Measurements from ENCODE around the gene GPR132. TPM values are rescaled to one million over a fixed set of nuclear protein-coding genes. Genes with fewer than 3 reads are reported as not detected.

GPR132 gene
- total and polyA plus RNA-seq, 2 donors (not counting 1 experiment from before 2014, with no cell fraction given) = 38.6 to 54.5 TPM

DNA sequence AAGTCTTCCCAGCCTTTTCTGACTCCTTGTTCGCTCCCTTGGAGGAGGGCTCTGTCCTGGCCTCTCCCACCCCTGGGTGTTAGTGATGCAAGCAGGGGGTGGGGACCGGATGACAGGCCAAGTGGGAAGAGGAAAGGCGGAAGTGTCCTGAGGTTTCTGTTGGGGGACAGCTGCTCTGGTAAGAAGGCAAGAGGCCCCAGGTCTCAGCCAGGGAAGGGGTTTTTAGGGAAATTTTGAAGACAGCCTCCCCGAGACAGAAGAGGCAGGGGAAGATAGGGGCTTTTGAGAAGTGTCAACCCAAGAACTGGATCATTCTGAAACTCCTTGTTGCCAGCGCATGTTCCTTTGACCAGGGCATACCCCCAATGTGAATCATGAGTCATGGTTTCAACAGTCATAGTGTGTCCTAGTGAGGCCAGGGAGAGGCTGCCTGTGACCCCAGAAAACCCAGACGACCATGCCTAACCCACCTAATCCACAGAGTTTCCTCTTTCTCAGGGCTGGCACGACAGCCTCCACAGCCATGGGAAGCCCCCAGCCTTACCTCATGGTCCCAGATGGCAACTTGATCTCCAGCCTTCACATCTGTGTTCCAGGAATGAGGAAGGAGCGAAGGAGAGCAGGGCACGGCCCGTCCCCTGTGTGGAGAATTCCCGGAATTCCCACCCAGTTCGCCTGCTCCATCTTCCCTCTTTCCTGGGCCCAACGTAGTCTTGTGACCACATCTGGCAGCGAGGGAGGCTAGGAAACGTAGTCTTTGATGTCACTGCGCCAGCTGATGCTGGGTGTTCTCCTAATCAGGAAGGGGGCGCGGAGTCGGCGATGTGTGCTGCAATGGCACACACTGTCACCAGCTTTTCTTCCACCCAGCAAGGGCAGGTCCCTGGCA, 4.9 kb upstream of the GPR132 start:
- Histone ChIP-seq H4K20me1 (ENCODE audit: control insufficient read depth, insufficient read depth, low read length, poor library complexity, severe bottlenecking) (no peaks in the 10 kb centered on the region), H2AFZ (ENCODE audit: insufficient read depth, low read depth, low read length, poor library complexity, severe bottlenecking) (peak overlapping the region; percentile 20), H3K36me3 (replicated peaks in 1 of 2; ENCODE audit: control extremely low read depth in 1 of 2, control insufficient read depth in 1 of 2, extremely low read depth in 1 of 2, insufficient read depth in 2 of 2, low read length in 1 of 2) (no peaks in the 10 kb centered on the region), H3K4me3 (ENCODE audit: control extremely low read depth in 1 of 5, extremely low read depth in 1 of 5, insufficient read depth in 1 of 5, low read depth in 2 of 5, low read length in 4 of 5) (peak overlapping the region in 3 of 5 experiments; percentile 7 to 40 (median 30)), H3K4me2 (replicated peaks; ENCODE audit: low read depth, low read length, poor library complexity, severe bottlenecking) (peak overlapping the region; percentile 58), H3K9me3 (ENCODE audit: control extremely low read depth in 1 of 3, control insufficient read depth in 2 of 3, insufficient read depth in 1 of 3, low read length in 2 of 3) (no peaks in the 10 kb centered on the region), H3K27ac (ENCODE audit: low read length in 2 of 2) (peak overlapping the region; percentile 63 to 98), H3K4me1 (ENCODE audit: control insufficient read depth in 2 of 2, insufficient read depth in 2 of 2, low read length in 2 of 2) (peaks cover 58 to 72% of the 10 kb centered on the region in 2 donors), H3K9ac (ENCODE audit: low read length) (peak overlapping the region; percentile 31), H3K27me3 (replicated peaks in 1 of 4; ENCODE audit: control extremely low read depth in 1 of 4, control insufficient read depth in 3 of 4, insufficient read depth in 4 of 4, low read length in 3 of 4) (no peaks in the 10 kb centered on the region), H3K79me2 (ENCODE audit: control insufficient read depth, insufficient read depth, low read length) (peaks cover 96% of the 10 kb centered on the region)
- DNase-seq (peak; percentile 67), ATAC-seq (ENCODE audit: low read depth) (peak; percentile 0)
- H3K4me1 Mint-ChIP-seq = peaks cover 59% of the 10 kb centered on the region
- H3K27ac Mint-ChIP-seq = peak overlapping the region; percentile 88
- no peaks in the 10 kb centered on the region for H3K27me3 Mint-ChIP-seq
- no peaks in the 10 kb centered on the region for H3K9me3 Mint-ChIP-seq (ENCODE audit: insufficient read depth)
- ChIA-PET CTCF (interaction anchor here (0.9 to 6.9 kb wide), 7 partner anchors 10 to 95 kb away, joined by 4 to 97 read pairs (median 5); no protein-coding TSS in a partner anchor), POLR2A (interaction anchor here (1.0 to 2.3 kb wide), 3 partner anchors 9 to 18 kb away, joined by 3 to 9 read pairs (median 4); no protein-coding TSS in a partner anchor)
- TF ChIP-seq EZH2 (IDR thresholded peaks at IDR 0.05; ENCODE audit: borderline replicate concordance, insufficient read depth, low read depth, low read length, poor library complexity, severe bottlenecking) = no peak
- TF ChIP-seq, protein P1, sequence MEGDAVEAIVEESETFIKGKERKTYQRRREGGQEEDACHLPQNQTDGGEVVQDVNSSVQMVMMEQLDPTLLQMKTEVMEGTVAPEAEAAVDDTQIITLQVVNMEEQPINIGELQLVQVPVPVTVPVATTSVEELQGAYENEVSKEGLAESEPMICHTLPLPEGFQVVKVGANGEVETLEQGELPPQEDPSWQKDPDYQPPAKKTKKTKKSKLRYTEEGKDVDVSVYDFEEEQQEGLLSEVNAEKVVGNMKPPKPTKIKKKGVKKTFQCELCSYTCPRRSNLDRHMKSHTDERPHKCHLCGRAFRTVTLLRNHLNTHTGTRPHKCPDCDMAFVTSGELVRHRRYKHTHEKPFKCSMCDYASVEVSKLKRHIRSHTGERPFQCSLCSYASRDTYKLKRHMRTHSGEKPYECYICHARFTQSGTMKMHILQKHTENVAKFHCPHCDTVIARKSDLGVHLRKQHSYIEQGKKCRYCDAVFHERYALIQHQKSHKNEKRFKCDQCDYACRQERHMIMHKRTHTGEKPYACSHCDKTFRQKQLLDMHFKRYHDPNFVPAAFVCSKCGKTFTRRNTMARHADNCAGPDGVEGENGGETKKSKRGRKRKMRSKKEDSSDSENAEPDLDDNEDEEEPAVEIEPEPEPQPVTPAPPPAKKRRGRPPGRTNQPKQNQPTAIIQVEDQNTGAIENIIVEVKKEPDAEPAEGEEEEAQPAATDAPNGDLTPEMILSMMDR (IDR thresholded peaks at IDR 0.05) = no peak
- H3K4me3 Mint-ChIP-seq = peak overlapping the region; percentile 66
- intact Hi-C loops (cut with micrococcal nuclease) = loop anchor here (5.0 to 10.0 kb wide), 2 partner anchors 318 to 415 kb away; partner anchors contain the start of genes CRIP1 and SIVA1
- WGBS (ENCODE audit: insufficient coverage) = 49% methylated on average over 19 of the region's 20 CpGs

DNA sequence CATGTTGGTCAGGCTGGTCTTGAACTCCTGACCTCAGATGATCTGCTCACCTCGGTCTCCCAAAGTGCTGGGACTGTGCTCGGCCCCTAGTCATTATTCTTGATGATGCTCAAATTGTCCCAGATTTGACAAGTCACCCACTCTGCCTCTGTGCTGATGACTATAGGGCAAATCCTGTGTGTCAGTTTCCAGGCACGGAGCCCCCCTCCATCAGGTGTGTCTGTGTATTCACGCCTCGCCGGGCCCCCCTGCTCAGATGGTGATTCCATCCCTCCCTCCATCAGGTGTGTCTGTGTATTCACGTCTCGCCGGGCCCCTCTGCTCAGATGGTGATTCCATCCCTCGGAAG, 4.3 kb upstream of the GPR132 start:
- H3K9ac ChIP-seq (ENCODE audit: low read length) = peak overlapping the region; percentile 31
- peak overlapping the region; percentile 13 for H2AFZ ChIP-seq (ENCODE audit: insufficient read depth, low read depth, low read length, poor library complexity, severe bottlenecking)
- DNase-seq (no peak), ATAC-seq (ENCODE audit: low read depth) (no peak)
- POLR2A ChIA-PET = no interaction called here
- H3K27me3 ChIP-seq (replicated peaks in 1 of 4; ENCODE audit: control extremely low read depth in 1 of 4, control insufficient read depth in 3 of 4, insufficient read depth in 4 of 4, low read length in 3 of 4) = no peaks in the 10 kb centered on the region
- no peaks in the 10 kb centered on the region for H3K27me3 Mint-ChIP-seq
- H3K4me1 ChIP-seq (ENCODE audit: control insufficient read depth in 2 of 2, insufficient read depth in 2 of 2, low read length in 2 of 2) = peaks cover 56 to 73% of the 10 kb centered on the region in 2 donors
- H3K4me2 ChIP-seq (replicated peaks; ENCODE audit: low read depth, low read length, poor library complexity, severe bottlenecking) = peak overlapping the region; percentile 58
- intact Hi-C loops (cut with micrococcal nuclease) = loop anchor here (5.0 to 10.0 kb wide), 2 partner anchors 317 to 415 kb away; partner anchors contain the start of genes CRIP1 and SIVA1
- peak overlapping the region; percentile 63 to 98 for H3K27ac ChIP-seq (ENCODE audit: low read length in 2 of 2)
- H3K79me2 ChIP-seq (ENCODE audit: control insufficient read depth, insufficient read depth, low read length) = peaks cover 100% of the 10 kb centered on the region
- no peaks in the 10 kb centered on the region for H3K36me3 ChIP-seq (replicated peaks in 1 of 2; ENCODE audit: control extremely low read depth in 1 of 2, control insufficient read depth in 1 of 2, extremely low read depth in 1 of 2, insufficient read depth in 2 of 2, low read length in 1 of 2)
- H3K9me3 Mint-ChIP-seq (ENCODE audit: insufficient read depth) = no peaks in the 10 kb centered on the region
- peak overlapping the region; percentile 66 for H3K4me3 Mint-ChIP-seq
- 67% methylated on average over 10 of the region's 10 CpGs for WGBS (ENCODE audit: insufficient coverage)
- no peak overlapping the region for H3K4me3 ChIP-seq (ENCODE audit: control extremely low read depth in 1 of 5, extremely low read depth in 1 of 5, insufficient read depth in 1 of 5, low read depth in 2 of 5, low read length in 4 of 5)
- no peaks in the 10 kb centered on the region for H3K9me3 ChIP-seq (ENCODE audit: control extremely low read depth in 1 of 3, control insufficient read depth in 2 of 3, insufficient read depth in 1 of 3, low read length in 2 of 3)
- H3K27ac Mint-ChIP-seq = peak overlapping the region; percentile 88
- CTCF ChIA-PET = interaction anchor here (6.9 kb wide), 1 partner anchor 19 kb away, joined by 97 read pairs; no protein-coding TSS in a partner anchor
- H3K4me1 Mint-ChIP-seq = peaks cover 62% of the 10 kb centered on the region
- no peaks in the 10 kb centered on the region for H4K20me1 ChIP-seq (ENCODE audit: control insufficient read depth, insufficient read depth, low read length, poor library complexity, severe bottlenecking)
- no peak for TF ChIP-seq EZH2 (IDR thresholded peaks at IDR 0.05; ENCODE audit: borderline replicate concordance, insufficient read depth, low read depth, low read length, poor library complexity, severe bottlenecking)
- TF ChIP-seq, protein P1 (IDR thresholded peaks at IDR 0.05) = no peak
